Neuronal stem cell (in vitro differentiated cells): ENCODE data around the gene TMEM14B.
"Not testable (repeated sequence)": the region's sequence is repeated elsewhere in the genome, so short reads cannot be mapped to it uniquely, and the experiment has no call there.

Experiments
- DNase-seq: peaks from one replicate; pipeline ENCODE4 v3.0.0-alpha.2; 2013; ENCODE audit warnings: low spot score
- H2AFZ ChIP-seq: one replicate; pipeline ENCODE4 v1.6.1; 2013; ENCODE audit warnings: mild to moderate bottlenecking, low read length, inconsistent platforms
- H2AK5ac ChIP-seq: 2 replicates; pipeline ENCODE4 v1.6.1; 2013; ENCODE audit warnings: low read depth, mild to moderate bottlenecking, inconsistent platforms, low read length, moderate library complexity, mixed read lengths
- H2BK120ac ChIP-seq: 2 replicates; pipeline ENCODE4 v1.6.1; 2013; ENCODE audit warnings: low read depth, mild to moderate bottlenecking, inconsistent platforms, low read length, moderate library complexity, mixed read lengths
- H2BK12ac ChIP-seq: one replicate; pipeline ENCODE4 v1.6.1; 2013; ENCODE audit warnings: low read length, inconsistent platforms
- H2BK15ac ChIP-seq: 2 replicates; pipeline ENCODE4 v1.6.1; 2013; ENCODE audit warnings: mild to moderate bottlenecking, low read length, inconsistent platforms, mixed read lengths
- H2BK5ac ChIP-seq: one replicate; pipeline ENCODE4 v1.6.1; 2013; ENCODE audit warnings: inconsistent platforms, mild to moderate bottlenecking, low read length, moderate library complexity
- H3K14ac ChIP-seq: one replicate; pipeline ENCODE4 v1.6.1; 2013; ENCODE audit warnings: low read length, inconsistent platforms
- H3K18ac ChIP-seq: 2 replicates; pipeline ENCODE4 v1.6.1; 2013; ENCODE audit warnings: low read length, inconsistent platforms
- H3K23ac ChIP-seq: 2 replicates; pipeline ENCODE4 v1.6.1; 2013; ENCODE audit warnings: low read depth, mild to moderate bottlenecking, mixed read lengths, low read length, inconsistent platforms; ENCODE audit not compliant: poor library complexity
- H3K27ac ChIP-seq: replicated peaks from 3 replicates; pipeline ENCODE4 v1.5.1; 2013; ENCODE audit warnings: low read length, inconsistent platforms
- H3K27me3 ChIP-seq, 3 experiments: 2 replicates each; pipeline ENCODE4 v1.6.1; 2013; ENCODE audit warnings: low read length in 3 of 3, mild to moderate bottlenecking in 2 of 3, inconsistent platforms in 1 of 3, low read depth in 1 of 3, mixed read lengths in 1 of 3, moderate library complexity in 1 of 3; ENCODE audit not compliant: control insufficient read depth in 3 of 3, insufficient read depth in 3 of 3
- H3K36me3 ChIP-seq, 2 donors: replicated peaks in 1 of 2; 2 replicates each; pipeline ENCODE4 v1.6.1; 2013; ENCODE audit warnings: low read length in 2 of 2; ENCODE audit not compliant: control insufficient read depth in 2 of 2, insufficient read depth in 2 of 2
- H3K4ac ChIP-seq: 2 replicates; pipeline ENCODE4 v1.6.1; 2013; ENCODE audit warnings: inconsistent platforms, mild to moderate bottlenecking, low read length, moderate library complexity
- H3K4me1 ChIP-seq, 2 donors: 1 replicate in 1 of 2; 2 replicates in 1 of 2; pipeline ENCODE4 v1.6.1; 2013; ENCODE audit warnings: low read length in 2 of 2, low read depth in 1 of 2; ENCODE audit not compliant: control insufficient read depth in 2 of 2, insufficient read depth in 1 of 2
- H3K4me2 ChIP-seq: one replicate; pipeline ENCODE4 v1.6.1; 2013; ENCODE audit warnings: mild to moderate bottlenecking, low read length, inconsistent platforms; ENCODE audit not compliant: insufficient read depth, poor library complexity, severe bottlenecking
- H3K4me3 ChIP-seq, 2 donors: 2 replicates each; pipeline ENCODE4 v1.5.1; 2013; ENCODE audit warnings: low read length in 2 of 2, mild to moderate bottlenecking in 2 of 2, inconsistent platforms in 1 of 2, moderate library complexity in 1 of 2
- H3K79me1 ChIP-seq: one replicate; pipeline ENCODE4 v1.6.1; 2013; ENCODE audit warnings: low read depth, mild to moderate bottlenecking, inconsistent platforms, low read length, moderate library complexity
- H3K9ac ChIP-seq: one replicate; pipeline ENCODE4 v1.6.1; 2013; ENCODE audit warnings: mild to moderate bottlenecking, low read depth, low read length, inconsistent platforms; ENCODE audit not compliant: poor library complexity
- H3K9me3 ChIP-seq, 2 donors: replicated peaks in 1 of 2; 2 replicates each; pipeline versions ENCODE3 to v1.6.1; 2013; ENCODE audit warnings: low read length in 2 of 2, mild to moderate bottlenecking in 2 of 2, inconsistent platforms in 1 of 2, low read depth in 1 of 2, mixed read lengths in 1 of 2, moderate library complexity in 1 of 2; ENCODE audit not compliant: control insufficient read depth in 2 of 2, insufficient read depth in 1 of 2
- H4K8ac ChIP-seq: one replicate; pipeline ENCODE4 v1.6.1; 2013; ENCODE audit warnings: low read depth, mild to moderate bottlenecking, inconsistent platforms, low read length, moderate library complexity
- H4K91ac ChIP-seq: one replicate; pipeline ENCODE4 v1.6.1; 2013; ENCODE audit warnings: low read length, low read depth, mild to moderate bottlenecking, inconsistent platforms; ENCODE audit not compliant: poor library complexity
- WGBS, 2 donors: extraction: QIAGEN DNeasy Blood & Tissue Kit; methylation state at CpG; one replicate each; pipeline ENCODE4 v1.1.7; 2013; ENCODE audit warnings: missing lambda C conversion rate in 2 of 2, mixed read lengths in 1 of 2; ENCODE audit not compliant: insufficient read length in 2 of 2, insufficient replicate concordance in 1 of 2; ENCODE audit errors: extremely low coverage in 2 of 2; 5-methylcytosine and 5-hydroxymethylcytosine counted together

Gene TMEM14B

DNA sequence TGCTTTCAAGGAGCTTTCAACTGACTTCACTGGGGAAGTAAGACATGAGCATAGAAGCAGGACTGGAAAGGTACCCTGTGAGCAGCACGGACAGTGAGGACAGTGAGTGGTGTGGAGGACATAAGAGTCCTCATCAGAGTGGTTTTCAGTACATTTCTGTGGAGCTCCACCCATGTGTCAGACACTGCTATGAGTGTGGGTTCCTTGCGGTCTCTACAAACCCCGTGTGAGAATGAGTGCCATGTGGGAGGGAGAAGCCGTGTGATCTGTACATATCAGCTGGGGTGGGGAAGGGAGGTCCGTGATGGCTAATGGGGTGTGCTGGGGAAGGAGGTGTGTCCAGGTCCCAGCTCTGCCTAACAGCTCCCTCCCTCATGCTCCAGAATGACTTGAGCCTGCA lies 4.2 kb downstream of the TMEM14B start:
- H3K9ac ChIP-seq, H3K27me3 ChIP-seq, H3K4me2 ChIP-seq, H4K8ac ChIP-seq, DNase-seq, H3K4ac ChIP-seq, H2BK15ac ChIP-seq, H3K4me3 ChIP-seq, H3K79me1 ChIP-seq, H2BK5ac ChIP-seq, H3K27ac ChIP-seq, H3K14ac ChIP-seq, H3K9me3 ChIP-seq, H2BK120ac ChIP-seq, H2AK5ac ChIP-seq, H2BK12ac ChIP-seq, H3K23ac ChIP-seq, H4K91ac ChIP-seq, H2AFZ ChIP-seq, H3K18ac ChIP-seq: not testable (repeated sequence)
- Histone ChIP-seq H3K36me3 (peaks cover 27 to 81% of the 10 kb centered on the region in 2 donors), H3K4me1 (peaks cover 11 to 14% of the 10 kb centered on the region in 2 donors)
- WGBS, 2 donors, result no CpG with 5 or more reads among the region's 5 CpGs

DNA sequence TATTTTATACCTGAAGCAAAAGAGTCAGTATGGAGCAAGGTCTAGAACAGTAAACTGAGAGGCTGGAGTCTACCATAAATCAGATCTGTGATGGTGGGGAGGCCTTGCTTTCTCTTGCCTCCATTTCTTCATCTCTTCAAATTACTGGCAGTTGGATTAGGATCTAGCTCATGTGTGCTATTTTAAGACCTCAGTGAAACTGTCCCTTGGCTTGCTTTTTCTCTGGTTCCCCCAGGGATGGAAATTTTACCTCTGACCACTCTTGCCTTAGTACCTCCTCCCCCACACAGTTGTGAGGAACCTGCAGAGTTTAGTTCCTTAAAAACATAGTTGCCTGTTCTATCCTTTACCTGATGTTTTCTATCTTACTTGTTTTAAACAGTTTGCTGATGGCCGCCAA lies 8.5 kb downstream of the TMEM14B start:
- peaks cover 31 to 91% of the 10 kb centered on the region in 2 donors for H3K36me3 ChIP-seq

DNA sequence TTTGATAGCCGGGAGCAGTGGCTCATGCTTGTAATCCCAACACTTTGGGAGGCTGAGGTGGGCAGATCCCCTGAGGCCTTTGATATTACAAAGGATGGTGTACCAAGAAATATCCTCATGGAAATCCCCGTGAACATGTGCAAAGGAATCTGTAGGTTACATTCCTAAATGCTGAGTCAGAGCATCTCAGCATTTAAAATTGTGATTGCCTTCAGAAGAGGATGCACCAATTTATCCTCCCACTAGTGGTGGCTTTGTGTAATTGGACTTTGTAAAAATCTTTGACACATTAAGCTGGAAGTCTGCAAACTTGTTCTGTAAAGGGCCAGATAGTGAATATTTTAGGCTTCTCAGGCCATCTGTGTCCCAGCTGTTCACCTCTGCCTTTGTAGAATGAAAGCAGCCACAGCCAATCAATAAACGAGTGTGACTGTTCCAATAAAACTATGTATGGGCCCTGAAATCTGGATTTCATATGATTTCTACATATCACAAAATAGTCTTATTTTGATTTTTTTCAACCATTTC lies 11.8 kb downstream of the TMEM14B start:
- no peak overlapping the region for H2BK12ac ChIP-seq
- no peak overlapping the region for H3K4ac ChIP-seq
- no peak overlapping the region for H3K9ac ChIP-seq
- no peaks in the 10 kb centered on the region for H3K9me3 ChIP-seq
- H2BK15ac ChIP-seq, result no peak overlapping the region
- no peaks in the 10 kb centered on the region for H3K79me1 ChIP-seq
- no CpG with 5 or more reads among the region's 3 CpGs for WGBS, 2 donors
- H3K14ac ChIP-seq, result no peak overlapping the region
- H3K18ac ChIP-seq, result no peak overlapping the region
- H4K8ac ChIP-seq, result no peak overlapping the region
- no peaks in the 10 kb centered on the region for H3K4me1 ChIP-seq
- H3K27me3 ChIP-seq, result no peaks in the 10 kb centered on the region
- H2BK5ac ChIP-seq, result no peak overlapping the region
- no peak overlapping the region for H2BK120ac ChIP-seq
- H3K4me3 ChIP-seq, result no peak overlapping the region
- no peak overlapping the region for H3K27ac ChIP-seq
- no peak overlapping the region for H2AFZ ChIP-seq
- no peak overlapping the region for H4K91ac ChIP-seq
- H3K36me3 ChIP-seq, result peaks cover 15 to 76% of the 10 kb centered on the region in 2 donors
- DNase-seq, result peak; percentile 21
- no peak overlapping the region for H3K23ac ChIP-seq
- H3K4me2 ChIP-seq, result no peak overlapping the region
- H2AK5ac ChIP-seq, result no peak overlapping the region

More for the DNA sequence above, 8.5 kb downstream of the TMEM14B start:
- H3K9me3 ChIP-seq, result no peaks in the 10 kb centered on the region
- H4K8ac ChIP-seq, result no peak overlapping the region
- no peaks in the 10 kb centered on the region for H3K27me3 ChIP-seq
- no peak for DNase-seq
- WGBS, 2 donors, result no CpG with 5 or more reads among the region's 1 CpG
- H3K23ac ChIP-seq, result no peak overlapping the region
- no peak overlapping the region for H2AK5ac ChIP-seq
- H3K79me1 ChIP-seq, result peaks cover 3% of the 10 kb centered on the region
- H3K27ac ChIP-seq, result no peak overlapping the region
- no peak overlapping the region for H3K14ac ChIP-seq
- no peak overlapping the region for H3K4ac ChIP-seq
- no peak overlapping the region for H3K18ac ChIP-seq
- H2BK12ac ChIP-seq, result no peak overlapping the region
- no peak overlapping the region for H2BK5ac ChIP-seq
- H2BK120ac ChIP-seq, result no peak overlapping the region
- no peak overlapping the region for H4K91ac ChIP-seq
- H3K4me3 ChIP-seq, result no peak overlapping the region
- H3K9ac ChIP-seq, result no peak overlapping the region
- no peak overlapping the region for H3K4me2 ChIP-seq
- H2BK15ac ChIP-seq, result no peak overlapping the region
- H2AFZ ChIP-seq, result no peak overlapping the region
- no peaks in the 10 kb centered on the region for H3K4me1 ChIP-seq

DNA sequence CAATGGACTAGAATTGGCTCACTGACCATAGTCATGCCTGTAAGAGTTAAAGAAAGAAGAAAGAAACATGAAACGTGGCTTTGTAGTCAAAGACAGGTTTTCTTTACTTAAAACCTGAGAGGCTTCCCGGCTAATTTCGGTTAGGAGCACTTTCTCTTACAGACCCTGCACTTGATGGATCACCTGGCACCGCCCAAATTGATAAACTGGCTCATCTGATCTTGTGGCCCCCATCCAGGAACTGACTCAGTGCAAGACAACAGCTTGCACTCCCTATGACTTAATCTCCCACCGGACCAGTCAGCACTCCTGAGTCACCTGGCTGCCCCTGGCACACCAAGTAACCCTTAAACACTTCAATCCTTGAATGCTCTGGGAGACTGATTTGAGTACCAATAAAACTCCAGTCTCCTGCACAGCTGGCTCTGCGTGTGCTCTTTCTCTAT lies 12.3 kb downstream of the TMEM14B start:
- DNase-seq, result no peak
- H3K4ac ChIP-seq, result no peak overlapping the region

More for the DNA sequence above, 12.3 kb downstream of the TMEM14B start:
- Histone ChIP-seq H2BK120ac (no peak overlapping the region), H3K27me3 (no peaks in the 10 kb centered on the region), H2BK15ac (no peak overlapping the region), H2AK5ac (no peak overlapping the region), H2BK12ac (no peak overlapping the region), H4K8ac (no peak overlapping the region), H3K4me1 (no peaks in the 10 kb centered on the region), H3K23ac (no peak overlapping the region), H3K36me3 (peaks cover 10 to 71% of the 10 kb centered on the region in 2 donors), H3K4me3 (no peak overlapping the region), H3K9ac (no peak overlapping the region), H2BK5ac (no peak overlapping the region), H3K14ac (no peak overlapping the region), H3K18ac (no peak overlapping the region), H3K27ac (no peak overlapping the region), H3K4me2 (no peak overlapping the region), H2AFZ (no peak overlapping the region), H3K9me3 (no peaks in the 10 kb centered on the region), H3K79me1 (no peaks in the 10 kb centered on the region), H4K91ac (no peak overlapping the region)
- no CpG with 5 or more reads among the region's 6 CpGs for WGBS, 2 donors
